Activated T-helper 1 cell treated with Interleukin-2 at 50 U/mL for 16 hours (primary cell): ENCODE measurements around the gene ABI3BP.

Experiments
- DNase-seq: peaks from one replicate; pipeline ENCODE4 v3.0.0-alpha.2; 2020; ENCODE audit warnings: low read depth

Gene ABI3BP

DNA sequence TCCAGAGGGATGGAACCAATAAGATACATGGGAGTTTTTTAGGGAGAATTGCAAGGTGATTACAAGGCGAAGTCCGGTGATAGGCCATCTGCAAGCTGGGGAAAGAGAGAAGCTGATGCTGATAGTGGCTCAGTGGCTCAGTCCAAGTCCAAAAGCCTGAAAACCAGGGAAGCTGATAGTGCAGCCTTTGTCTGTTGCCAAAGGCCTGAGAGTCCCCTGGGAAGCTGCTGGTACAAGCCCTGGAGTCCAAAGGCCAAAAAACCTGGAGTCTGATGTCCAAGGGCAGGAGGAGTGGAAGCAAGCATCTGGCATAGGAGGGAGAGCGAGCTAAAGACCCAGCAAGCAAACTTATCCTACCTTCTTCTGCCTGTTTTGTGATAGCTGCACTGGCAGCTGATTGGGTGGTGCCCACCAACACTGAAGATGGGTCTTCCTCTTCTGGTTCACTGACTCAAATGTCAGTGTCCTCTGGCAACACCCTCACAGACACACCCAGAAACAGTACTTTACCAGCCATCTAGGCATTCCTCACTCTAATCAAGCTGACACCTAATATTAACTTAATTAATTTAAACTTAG is 267.2 kb downstream of the ABI3BP start:
- DNase-seq = no peak

DNA sequence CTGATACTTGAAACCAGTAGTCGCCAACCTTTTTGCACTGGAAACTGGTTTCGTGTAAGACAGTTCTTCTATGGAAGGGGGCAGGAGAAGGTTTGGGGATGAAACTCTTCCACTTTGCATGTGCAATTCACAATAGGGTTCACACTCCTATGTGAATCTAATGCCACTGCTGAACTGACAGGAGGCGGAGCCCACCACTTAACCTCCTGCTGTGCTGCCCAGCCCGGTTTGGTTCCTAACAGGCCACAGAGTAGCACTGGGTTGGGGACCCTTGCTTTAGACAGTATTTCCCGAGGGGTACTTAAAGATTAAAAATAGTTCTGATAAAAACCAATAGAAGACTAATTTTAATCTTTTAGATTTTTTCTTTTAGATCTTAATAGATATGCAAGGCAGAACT is 272.8 kb downstream of the ABI3BP start:
- no peak for DNase-seq

DNA sequence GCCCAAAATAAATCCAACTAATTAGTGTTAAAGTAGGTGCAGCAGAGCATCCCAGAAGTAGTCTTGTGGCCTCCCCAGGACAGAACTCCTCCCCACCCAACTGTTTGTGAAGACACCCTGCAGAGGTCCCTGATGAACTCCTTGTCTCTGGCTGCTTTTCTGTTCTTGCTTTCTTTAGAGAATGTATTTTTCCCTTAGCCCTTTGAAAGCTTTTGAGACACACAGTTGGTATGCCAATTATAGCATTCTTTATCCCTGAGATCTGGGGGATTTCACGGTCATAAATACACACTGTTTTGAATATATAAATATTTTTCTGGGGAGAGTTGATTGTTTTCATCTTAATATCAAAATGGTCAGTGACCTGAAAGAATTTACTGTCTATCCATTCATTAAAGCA is 274.1 kb downstream of the ABI3BP start:
- DNase-seq = no peak

DNA sequence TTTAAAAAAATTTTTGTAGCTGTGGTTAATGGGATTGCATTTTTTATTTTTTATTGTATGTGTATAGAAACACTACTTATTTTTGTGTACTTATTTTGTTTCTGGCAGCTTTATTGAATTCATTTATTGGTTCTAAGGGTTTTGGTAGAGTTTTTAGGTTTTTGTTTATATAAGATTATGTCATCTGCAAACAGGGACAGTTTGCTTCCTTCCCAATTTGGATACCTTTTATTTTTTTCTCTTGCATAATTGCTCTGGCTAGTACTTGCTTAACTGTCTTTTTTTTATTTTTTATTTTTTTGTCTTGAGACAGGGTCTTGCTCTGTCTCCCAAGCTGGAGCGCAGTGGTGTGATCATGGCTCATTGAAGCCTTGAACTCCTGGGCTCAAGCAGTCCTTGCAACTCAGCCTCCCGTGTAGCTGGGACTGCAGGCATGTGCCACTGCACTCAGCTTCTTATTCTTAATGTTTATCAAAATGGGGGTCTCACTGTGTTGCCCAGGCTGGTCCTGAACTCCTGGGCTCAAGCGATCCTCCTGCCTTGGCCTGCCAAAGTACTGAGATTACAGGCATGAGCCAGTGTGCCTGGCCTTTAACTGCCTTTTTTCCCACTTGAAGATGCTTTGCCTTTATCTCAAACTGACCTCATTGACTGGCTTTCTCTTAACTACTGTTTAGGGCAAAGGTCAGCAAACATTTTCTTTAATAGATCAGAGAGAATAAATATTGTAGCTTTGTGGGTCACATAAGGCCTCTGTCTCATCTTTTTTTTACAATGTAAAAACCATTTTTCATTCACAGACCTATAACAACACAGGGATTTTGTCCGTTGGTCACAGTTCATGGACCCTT is 275.4 kb downstream of the ABI3BP start:
- no peak for DNase-seq

DNA sequence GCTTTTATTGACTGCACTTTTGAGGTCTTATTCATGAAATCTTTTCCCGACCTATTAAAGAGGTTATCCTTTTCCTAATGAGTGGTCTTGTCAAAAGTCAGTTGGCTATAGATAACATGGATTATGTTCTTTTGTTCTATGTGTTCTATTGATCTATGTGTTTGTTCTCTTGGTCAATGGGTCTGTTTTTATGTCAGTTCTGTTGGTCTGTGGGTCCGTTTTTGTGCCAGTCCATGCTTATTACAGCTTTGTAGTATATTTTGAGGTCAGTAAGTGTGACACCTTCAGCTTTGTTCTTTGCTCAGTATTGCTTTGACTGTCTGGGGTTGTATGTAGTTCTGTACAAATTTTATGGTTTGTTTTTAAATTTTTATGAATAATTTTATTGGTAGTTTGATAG is 276.2 kb downstream of the ABI3BP start:
- no peak for DNase-seq

DNA sequence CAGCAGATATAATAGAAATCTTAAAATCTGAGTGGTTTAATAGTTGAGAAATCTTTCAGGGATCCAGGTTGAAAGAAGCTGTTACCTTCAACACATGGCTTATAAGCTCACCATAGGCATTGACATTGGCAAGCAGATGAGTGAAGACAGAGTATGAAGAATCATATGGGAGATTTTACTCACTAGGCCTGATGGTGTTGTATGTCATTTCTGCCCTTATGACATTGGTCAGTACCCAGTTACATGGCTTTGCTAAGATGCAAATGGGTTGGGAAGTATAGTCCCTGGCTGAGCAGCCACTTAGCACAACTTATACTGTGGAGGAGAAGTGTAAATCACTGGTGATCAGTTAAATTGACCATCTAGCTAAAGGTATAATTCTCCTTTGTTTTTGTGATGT is 278.0 kb downstream of the ABI3BP start:
- no peak for DNase-seq

DNA sequence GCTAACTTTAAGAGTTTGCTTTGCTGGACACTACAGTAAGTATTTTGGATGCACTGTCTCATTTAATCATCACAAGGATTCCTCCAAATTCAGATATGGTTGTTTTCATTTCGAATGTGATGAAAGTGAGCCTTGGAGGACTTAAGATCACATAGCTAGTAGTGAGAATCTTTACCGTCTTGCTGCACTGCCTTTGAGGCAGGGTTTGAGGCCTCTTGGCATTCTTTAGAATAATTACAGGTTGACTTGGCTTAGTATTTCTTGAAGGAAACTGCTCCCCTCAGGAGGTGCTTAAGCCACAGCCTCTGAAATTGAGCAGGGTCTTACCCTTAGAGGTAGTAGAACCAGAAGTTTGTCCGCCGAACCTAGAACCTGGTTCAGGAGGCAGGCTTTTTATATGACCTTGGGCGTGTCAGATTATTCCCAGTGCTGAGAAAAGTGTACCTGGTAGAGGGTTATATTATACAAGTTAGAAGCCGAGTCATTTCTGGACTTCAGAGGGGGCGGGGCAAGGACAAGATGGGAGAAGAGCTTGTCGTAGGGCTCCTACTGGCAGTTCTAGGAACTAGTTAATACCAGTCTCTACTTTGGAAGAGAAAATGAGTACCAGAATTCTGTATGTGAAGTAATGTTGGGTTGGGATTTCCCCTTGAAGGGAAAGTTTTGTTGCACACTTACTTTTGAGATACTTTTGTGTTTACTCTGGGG is 282.8 kb downstream of the ABI3BP start:
- no peak for DNase-seq

DNA sequence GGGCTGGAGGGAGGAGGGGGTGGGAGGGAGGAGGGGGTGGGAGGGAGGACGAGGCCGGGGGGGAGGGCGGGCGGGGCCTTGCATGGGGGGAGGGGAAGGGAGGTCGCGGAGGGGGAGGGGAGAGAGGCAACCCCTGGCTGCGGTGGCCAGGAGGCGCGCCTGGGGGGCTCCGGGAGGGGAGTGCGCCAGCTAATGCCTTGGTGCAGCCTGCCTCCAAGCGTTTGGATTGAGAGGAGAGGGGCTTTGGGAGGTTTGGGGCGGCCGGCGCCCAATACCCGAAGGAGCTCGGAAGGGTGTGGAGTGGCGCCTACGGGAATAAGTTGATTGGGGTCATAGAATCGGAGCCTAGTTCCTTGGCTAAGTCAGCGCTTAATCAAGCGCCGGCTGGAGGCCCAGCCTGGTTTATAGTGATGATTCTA is 283.4 kb downstream of the ABI3BP start:
- DNase-seq = peak; percentile 16

DNA sequence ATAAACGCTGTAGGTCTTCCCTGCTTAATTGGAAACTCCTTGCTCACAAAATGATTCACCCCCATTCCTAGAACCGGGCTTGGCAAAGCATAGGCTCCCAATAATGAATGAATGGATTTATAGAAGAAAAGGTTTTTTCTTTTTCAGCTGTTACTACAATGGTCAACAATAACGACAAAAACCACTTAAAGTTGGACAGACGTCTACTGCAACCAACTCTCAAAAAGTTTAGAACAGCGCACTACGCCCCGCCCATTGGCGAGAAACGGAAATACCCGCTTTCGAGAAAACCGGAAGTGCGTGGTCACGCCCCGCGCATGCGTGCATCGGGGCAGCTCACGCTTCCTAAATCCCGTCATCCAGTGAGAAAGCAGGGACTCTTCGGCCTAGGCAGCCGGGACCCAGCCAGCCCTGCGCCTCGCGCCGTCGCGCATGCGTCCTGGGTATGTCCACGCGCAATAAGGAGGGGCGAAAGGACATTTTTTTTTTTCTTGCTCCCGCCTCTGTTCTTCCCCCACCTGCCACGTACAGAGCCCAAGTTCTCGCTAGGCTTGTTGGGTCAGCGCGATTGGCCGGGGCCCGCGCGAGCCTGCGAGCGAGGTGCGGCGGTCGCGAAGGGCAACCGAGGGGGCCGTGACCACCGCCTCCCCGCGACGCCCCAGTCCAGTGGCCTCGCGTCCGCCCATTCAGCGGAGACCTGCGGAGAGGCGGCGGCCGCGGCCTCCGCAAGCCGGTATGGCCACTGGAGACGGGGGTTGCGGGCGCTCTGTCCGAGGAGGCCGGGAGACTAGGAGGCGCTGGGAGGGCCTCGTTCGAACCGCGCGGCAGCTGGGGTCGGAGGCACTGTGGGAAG is 284.0 kb downstream of the ABI3BP start, which contains the start of gene TFG:
Gene TFG, plus strand, starts transcription at position 506 of the 853 bp plus-strand sequence. CDS start 4,192 bp downstream, outside the sequence.
- peak; percentile 94 for DNase-seq

DNA sequence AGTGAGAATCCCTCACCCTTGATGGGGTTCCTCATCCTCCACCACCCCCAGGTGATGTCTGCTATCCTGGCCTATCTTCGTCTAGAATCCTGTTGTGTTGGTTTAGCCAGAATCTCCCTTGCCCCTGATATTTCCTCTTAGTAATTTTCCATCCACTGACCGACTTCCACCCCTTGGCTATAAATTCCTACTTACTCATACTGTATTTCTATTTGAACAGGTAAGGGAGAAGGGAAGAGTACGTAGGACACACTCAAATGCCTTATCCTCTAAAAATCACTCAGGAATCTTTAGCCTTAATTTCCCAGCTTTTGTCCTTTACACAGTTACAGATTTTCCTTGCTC is 284.6 kb downstream of the ABI3BP start:
- DNase-seq = no peak

DNA sequence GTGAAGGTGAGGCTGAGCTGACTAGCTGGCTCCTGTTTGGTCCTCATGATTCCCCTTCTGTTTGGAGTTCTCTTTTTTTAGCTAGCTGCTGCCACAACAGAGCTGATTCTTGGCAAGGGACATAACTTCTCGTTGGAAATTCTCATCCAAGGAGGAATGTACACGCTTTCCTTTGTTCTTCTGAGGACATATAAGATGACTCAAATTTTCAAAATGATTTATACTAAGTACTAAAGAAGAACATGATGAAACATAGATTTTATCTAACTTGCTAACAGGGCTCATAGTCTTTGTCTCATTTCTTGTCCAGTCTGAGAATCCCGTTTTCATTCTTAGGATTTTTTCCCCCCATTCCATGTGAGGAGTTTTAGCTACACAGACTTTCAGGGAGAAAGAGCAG is 286.9 kb downstream of the ABI3BP start:
- no peak for DNase-seq

DNA sequence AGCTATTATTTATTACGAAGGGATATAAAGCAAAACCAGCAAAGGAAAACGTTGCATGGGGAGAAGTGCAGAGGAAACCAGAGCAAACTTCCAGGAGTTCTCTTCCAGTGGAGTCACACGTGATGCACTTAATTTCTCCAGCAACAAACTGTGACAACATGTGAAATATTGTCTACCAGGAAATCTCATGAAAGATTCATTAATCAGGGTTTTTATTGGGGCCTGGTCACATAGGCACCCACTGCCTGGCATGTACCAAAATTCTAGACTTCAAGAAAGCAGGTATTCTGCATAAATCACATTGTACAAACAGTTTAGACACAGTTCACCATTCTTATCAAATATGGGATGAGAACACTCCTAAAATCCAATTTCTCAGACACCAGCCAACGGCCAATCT is 289.4 kb downstream of the ABI3BP start:
- no peak for DNase-seq

DNA sequence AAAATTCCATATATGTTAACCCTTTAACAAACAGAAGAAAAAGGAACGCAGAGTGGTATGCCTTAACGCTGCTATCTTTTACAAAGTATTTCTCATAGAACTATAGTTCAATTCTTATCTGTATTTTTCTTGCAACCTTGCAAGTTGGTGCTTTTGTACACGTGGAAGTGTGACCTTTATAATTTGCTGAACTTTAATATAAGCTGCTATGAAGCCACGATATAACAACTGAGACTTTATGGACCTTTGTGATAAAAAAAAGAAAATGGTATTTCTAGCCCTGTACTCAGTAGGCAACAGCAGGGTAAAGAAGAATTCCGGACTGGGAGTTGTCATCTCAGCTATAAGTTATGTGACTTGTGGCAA is 290.3 kb downstream of the ABI3BP start:
- no peak for DNase-seq

DNA sequence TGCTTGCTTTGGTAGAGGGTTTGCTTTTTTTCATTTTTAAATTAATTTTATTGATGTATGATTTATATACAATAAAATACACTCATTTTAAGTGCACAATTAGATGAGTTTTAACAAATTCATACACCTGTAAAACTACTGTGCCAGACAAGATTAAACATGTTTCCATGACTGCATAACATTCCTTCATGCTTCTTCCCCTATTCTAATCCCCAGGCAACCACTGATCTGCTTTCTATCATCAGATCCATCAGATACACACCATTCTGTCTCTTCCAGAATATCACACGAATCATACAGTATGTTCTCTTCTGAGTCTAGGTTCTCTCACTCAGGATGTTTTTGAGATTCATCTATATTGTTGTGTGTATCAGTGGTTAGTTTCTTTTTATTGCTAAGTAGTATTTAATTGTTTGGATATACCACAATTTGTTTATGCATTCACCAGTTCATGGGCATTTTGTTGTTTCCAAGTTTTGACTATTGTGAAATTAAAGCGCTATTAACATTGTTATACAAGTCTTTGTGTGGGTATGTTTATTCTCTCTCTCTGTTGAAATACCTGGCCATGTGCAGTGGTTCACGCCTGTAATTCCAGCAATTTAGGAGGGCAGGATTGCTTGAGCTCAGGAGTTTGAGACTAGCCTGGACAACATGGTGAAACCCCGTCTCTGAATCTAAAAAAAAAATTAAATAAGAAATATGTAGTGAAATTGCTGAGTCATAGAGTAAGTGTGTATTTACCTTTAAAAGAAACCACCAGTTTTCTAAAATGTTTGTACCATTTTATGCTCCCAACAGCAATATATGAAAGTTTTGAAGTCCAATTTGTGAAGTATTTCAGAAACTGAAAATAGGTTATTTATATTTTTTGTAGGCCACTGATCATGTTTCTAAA is 290.9 kb downstream of the ABI3BP start:
- no peak for DNase-seq

DNA sequence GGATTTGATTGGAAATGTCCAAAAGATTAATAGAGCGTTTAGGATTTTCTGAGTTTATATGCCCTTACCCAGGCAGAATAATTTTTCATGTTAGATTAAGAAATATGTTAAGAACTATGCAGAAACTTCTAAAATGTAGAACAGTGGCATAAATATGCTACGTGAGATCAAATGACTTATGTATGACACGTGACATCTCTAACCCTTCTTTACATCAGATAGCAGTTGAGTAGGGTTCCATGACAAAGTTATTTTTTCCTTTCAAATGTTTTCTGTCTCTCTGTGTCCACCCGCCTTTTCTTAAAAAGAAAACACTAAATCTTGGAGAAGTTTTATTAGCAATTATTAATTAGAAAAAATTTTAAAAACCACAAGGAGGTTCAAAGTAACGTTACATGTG is 292.5 kb downstream of the ABI3BP start:
- no peak for DNase-seq
